Daoy (cell line): ENCODE results near the gene HIBCH. TPM values are rescaled to one million over a fixed set of nuclear protein-coding genes. Genes with fewer than 3 reads are reported as not detected.
"Not testable (repeated sequence)": the region's sequence is repeated elsewhere in the genome, so short reads cannot be mapped to it uniquely, and the experiment has no call there.

Experiments used
- DNase-seq: peaks from one replicate; pipeline ENCODE4 v3.0.0-alpha.2; 2015; ENCODE audit warnings: low read depth
- total RNA-seq: library from RNA; depleted of rRNA; stranded (reverse); fragments of >200 nt; shearing (Covaris generic); gene quantifications from 2 replicates; pipeline ENCODE4 v1.2.3, GENCODE V29; 2014

Gene HIBCH
- total RNA-seq, 1 experiment from 2014 or later = 13.3 TPM

DNA sequence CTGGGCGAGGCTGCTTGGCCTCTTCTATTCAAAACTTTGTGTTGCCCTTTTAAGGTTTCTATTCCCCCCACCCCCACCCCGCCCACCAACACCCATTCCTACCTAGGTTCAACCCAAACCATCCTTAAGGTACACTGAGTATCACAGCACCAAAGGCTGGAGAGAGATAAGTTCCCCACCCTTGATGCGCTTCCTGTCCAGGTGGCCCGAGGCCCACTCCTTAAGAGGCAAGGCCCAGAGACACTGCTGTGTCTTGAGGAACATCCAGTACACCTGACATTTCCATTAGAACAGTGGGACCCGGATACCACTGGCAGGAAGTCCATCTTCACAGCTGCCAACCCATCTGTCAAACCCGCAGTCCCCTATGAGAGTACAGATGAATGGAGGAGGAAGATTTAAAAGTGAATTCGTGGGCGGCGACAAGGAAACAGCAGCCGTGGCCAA is 23.5 kb upstream of the HIBCH start:
- DNase-seq = no peak

GRCh38 chr2:190342611-190343010 is 23.0 kb upstream of the HIBCH start:
- DNase-seq = no peak

GRCh38 chr2:190340369-190340768 is 20.7 kb upstream of the HIBCH start:
- DNase-seq = peak; percentile 44

DNA sequence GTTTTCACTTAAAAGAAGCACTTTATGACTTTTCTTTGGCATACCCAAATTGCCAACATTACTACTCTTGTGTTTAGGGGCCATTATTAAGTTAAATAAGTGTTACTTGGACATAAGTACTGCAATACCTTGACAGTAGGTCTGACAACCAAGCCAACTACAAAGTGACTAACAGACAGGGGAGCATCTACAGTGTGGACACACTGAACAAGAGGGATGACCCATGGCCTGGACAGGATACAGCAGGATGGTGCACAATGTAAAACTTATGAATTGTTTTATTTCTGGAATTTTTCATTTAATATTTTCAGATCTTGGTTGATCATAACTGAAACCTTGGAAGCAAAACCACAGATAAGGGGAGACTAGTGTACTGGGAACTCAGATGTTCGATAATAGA is 19.8 kb upstream of the HIBCH start:
- DNase-seq = no peak

- no peak for DNase-seq
These were observed 18.8 kb upstream of the HIBCH start for GRCh38 chr2:190338453-190338852.

DNA sequence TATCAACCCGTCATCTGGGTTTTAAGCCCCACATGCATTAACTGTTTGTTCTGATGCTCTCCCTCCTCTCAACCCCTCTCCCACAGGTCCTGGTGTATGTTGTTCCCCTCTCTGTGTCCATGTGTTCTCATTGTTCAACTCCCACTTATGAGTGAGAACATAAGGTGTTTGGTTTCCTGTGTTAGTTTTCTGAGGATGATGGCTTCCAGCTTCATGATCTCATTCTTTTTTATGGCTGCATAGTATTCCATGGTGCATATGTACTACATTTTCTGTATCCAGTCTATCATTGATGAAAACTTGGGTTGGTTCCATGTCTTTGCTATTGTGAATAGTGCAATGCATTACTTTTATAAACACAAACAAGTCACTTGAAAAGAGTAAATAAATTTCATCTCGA is 16.8 kb upstream of the HIBCH start:
- no peak for DNase-seq

- not testable (repeated sequence) for DNase-seq
These were observed 16.0 kb upstream of the HIBCH start for GRCh38 chr2:190335584-190335983.

DNA sequence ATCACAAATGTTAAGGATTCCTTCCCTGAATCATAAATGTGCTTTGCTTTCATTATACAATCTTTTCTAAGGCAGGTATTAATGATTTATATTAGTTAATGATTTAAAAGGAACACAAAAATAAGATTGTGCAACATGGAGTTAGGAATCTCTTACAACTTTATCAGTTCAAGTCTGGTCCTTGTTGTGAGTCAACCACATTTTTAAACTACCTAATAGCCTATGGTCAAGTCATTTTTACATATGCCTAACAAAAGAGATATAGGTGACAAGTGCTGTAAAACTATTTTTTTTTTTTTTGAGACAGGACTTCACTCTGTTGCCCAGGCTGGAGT is 15.6 kb upstream of the HIBCH start:
- DNase-seq = no peak

GRCh38 chr2:190334479-190335224 is 15.0 kb upstream of the HIBCH start:
- DNase-seq = peak; percentile 10

- no peak for DNase-seq
These were observed 14.3 kb upstream of the HIBCH start for GRCh38 chr2:190333928-190334327.

DNA sequence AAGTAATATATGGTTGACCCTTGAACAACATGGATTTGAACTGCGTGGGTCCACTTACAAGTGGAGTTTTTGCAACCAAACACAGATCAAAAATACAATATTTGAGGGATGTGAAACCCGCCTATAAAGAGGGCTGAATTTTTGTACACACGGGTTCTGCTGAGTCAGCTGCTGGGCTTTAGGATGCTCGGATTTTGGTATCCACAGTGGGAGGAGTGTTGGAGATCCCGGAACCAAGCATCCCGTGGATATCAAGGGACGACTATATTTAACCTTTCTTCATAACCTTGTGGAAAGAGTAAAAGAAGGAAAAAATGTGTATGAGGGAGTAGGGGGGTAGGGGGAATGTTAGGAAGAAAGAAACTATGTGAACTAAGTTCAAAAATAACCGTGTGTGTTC is 13.8 kb upstream of the HIBCH start:
- no peak for DNase-seq

DNA sequence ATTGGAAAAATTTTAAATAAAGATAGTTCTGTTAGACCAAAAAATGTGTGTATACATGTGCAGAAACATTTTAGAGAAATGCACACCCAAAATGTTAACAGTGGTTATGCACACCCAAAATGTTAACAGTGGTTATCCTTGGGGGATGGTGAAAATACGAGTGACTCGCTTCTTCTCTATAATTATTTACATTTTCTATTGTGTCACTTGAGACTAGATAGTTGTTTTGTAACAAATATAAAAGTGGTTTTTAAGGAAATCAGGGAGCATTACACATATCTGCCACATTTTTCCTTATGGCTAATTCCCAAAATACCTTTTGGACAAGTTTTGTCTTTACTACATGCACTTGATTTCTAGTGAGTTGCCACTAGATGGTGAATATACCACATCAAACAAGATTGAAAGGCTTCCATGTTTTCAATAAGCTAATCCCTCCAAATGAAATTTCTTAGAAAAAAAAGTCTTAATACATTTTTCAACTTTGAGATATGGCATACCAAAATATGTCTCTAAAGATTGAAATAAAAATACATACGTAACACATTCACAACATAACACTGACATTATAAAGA is 9.0 kb upstream of the HIBCH start:
- no peak for DNase-seq

DNA sequence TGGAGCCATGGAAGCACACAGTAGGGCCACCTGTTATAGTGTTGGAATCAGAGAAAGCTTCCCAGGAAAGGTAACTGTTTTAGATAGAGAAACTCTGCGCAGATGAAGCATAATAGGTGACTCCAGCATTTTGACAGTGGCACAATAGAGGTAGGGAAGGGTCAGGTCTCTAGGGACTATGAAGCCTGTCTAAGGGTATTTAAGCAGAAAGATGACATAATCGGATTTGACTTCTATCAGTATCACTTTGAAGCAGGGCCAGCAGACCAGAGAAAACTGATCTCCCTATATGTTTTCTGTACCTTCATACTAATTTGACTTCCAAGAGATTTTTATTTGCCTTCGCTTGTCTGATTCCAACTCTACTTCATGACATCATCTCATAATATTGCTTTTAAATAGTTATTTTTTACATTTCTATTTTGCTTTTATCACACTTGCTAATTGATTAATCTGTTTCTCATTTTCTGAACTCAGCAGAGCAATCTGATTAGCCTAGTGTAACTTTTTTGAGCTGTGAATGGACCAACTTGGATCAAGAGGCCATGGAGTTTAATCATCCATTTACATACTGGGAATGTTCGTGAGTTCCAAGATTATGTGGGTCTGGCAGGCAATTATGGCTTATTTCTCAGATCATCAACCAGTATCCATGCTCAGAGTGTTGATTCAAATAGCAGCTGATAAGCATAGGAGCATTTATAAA is 8.4 kb upstream of the HIBCH start:
- no peak for DNase-seq

DNA sequence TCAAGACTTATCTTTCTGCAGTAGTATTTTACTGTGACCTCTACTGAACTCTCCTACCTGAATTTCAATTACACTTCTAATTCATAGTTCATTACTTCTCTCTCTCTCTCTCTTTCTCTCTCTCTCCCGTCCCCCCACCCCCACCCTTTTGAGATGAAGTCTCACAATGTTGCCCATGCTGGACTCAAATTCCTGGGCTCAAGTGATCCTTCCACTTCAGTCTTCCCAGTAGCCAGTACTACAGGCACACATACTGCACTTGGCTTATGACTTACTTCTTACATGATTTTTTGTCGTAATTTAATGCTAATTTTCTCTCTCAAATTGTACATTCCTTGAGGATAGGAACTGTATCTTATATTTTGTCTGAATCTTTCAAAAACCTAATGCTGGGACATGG is 6.0 kb upstream of the HIBCH start:
- no peak for DNase-seq

- DNase-seq = no peak
These were observed 3.8 kb upstream of the HIBCH start for GRCh38 chr2:190323406-190323805.

GRCh38 chr2:190320696-190321095 is 1.1 kb upstream of the HIBCH start:
- no peak for DNase-seq

DNA sequence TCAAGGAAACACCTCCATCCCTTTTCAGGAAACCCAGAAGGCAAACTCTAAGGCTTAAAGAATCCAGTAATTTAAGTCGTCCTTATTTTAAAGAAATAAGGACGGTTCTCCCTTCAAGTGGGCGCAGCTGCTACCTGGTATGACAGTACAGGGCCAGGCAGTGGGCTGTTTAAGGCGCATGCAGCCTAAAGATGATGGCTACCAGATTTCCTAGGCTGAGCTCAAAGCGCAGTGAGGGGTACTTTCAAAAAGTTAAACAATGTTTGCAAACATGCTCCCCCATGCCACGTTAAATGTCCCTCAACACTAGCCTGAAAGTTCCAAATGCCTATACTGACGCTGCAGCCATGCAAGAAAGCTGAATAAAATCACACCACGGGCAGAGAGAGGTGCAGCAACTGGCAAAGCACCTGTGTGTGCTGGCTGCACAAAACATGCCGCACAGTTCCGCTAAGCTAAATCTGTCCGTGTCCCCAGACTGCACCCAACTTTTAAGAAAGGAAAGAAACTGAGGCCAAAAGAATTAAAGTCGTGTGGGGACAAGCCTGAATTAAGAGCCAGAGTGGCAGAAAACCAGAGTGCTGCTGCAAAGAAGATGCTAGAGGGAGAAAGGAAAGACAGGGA is 583 bp downstream of the HIBCH start:
- peak; percentile 11 for DNase-seq

GRCh38 chr2:190318514-190318913 is 1.1 kb downstream of the HIBCH start:
- no peak for DNase-seq

GRCh38 chr2:190315273-190315672 is 4.4 kb downstream of the HIBCH start:
- no peak for DNase-seq

DNA sequence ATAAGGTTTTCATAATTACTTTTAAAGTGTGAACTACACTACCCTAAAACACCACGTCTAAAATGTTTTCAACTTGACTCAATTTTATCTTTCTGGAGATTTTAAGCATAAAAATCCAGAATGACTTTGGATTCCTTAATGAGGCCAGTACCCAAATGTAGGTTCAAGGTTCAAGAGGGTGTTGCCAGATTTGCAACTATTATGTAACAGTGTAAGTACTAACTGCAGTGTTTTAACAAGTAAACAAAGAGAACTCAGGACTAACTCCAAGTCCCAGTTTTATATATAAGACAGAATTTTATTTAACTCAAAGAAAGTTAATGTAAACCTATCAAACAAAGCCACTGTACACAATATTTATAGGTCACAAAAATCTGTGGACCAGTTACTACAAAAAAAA is 5.7 kb downstream of the HIBCH start:
- DNase-seq = no peak

DNA sequence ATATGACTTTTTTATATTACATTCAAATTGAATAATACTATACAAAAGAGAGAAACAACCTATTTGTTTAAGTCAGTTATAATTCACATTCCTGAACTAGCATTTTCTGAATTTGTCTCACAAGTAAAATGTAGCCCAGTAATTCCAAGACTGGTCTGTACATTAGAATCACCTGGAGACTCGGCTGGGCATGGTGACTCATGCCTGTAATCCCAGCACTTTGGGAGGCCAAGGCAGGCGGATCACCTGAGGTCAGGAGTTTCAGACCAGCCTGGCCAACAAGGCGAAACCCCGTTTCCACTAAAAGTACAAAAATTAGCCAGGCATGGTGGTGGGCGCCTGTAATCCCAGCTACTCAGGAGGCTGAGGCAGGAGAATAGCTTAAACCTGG is 7.0 kb downstream of the HIBCH start:
- not testable (repeated sequence) for DNase-seq

GRCh38 chr2:190311893-190312634 is 7.6 kb downstream of the HIBCH start:
- no peak for DNase-seq
